GDM1 (cell line): ENCODE data around the gene GRHPR.
"Not testable (repeated sequence)": the region's sequence is repeated elsewhere in the genome, so short reads cannot be mapped to it uniquely, and the experiment has no call there.

Experiments
- DNase-seq: peaks from one replicate; lab custom pipeline; 2025; lab: John Stamatoyannopoulos, UW

Gene GRHPR

GRCh38 chr9:37447111-37447510 lies 24.6 kb downstream of the GRHPR start:
- DNase-seq: no peak

GRCh38 chr9:37449862-37450632 lies 27.6 kb downstream of the GRHPR start:
- DNase-seq: no peak

- DNase-seq: no peak
Observed at GRCh38 chr9:37451628-37452027, 29.1 kb downstream of the GRHPR start.

- DNase-seq: no peak
Observed at GRCh38 chr9:37452611-37453010, 30.1 kb downstream of the GRHPR start.

GRCh38 chr9:37453827-37454226 lies 31.3 kb downstream of the GRHPR start:
- DNase-seq: no peak

GRCh38 chr9:37454238-37454637 lies 31.7 kb downstream of the GRHPR start:
- no peak for DNase-seq

- no peak for DNase-seq
Observed at GRCh38 chr9:37455884-37456647, 33.6 kb downstream of the GRHPR start.

GRCh38 chr9:37456817-37457216 lies 34.3 kb downstream of the GRHPR start:
- no peak for DNase-seq

GRCh38 chr9:37464006-37464405 lies 41.5 kb downstream of the GRHPR start:
- no peak for DNase-seq

GRCh38 chr9:37464426-37465248 lies 42.1 kb downstream of the GRHPR start:
- DNase-seq: no peak

- peak; percentile 100 for DNase-seq
Observed at GRCh38 chr9:37465249-37466036, 42.9 kb downstream of the GRHPR start, which contains the start of gene ZBTB5. Gene ZBTB5, minus strand, starts transcription at chr9:37465450. Its CDS starts 22,899 bp downstream, at chr9:37442551.

- DNase-seq: peak; percentile 22
Observed at GRCh38 chr9:37466037-37466709, 43.7 kb downstream of the GRHPR start.

GRCh38 chr9:37467530-37467929 lies 45.0 kb downstream of the GRHPR start:
- DNase-seq: not testable (repeated sequence)

GRCh38 chr9:37468620-37469019 lies 46.1 kb downstream of the GRHPR start:
- no peak for DNase-seq

- no peak for DNase-seq
Observed at GRCh38 chr9:37471942-37472684, 49.6 kb downstream of the GRHPR start.

GRCh38 chr9:37473982-37474381 lies 51.5 kb downstream of the GRHPR start:
- DNase-seq: not testable (repeated sequence)

- no peak for DNase-seq
Observed at GRCh38 chr9:37474438-37474837, 51.9 kb downstream of the GRHPR start.

- DNase-seq: no peak
Observed at GRCh38 chr9:37476930-37477329, 54.4 kb downstream of the GRHPR start.

- DNase-seq: not testable (repeated sequence)
Observed at GRCh38 chr9:37477443-37477842, 54.9 kb downstream of the GRHPR start.

GRCh38 chr9:37477987-37478619 lies 55.6 kb downstream of the GRHPR start:
- DNase-seq: not testable (repeated sequence)
